NCI-H446 (cell line): ENCODE data around the gene RALGPS1.
"Not testable (repeated sequence)": the region's sequence is repeated elsewhere in the genome, so short reads cannot be mapped to it uniquely, and the experiment has no call there.

Source experiments
- DNase-seq, 2 experiments: peaks; one replicate each; lab custom pipeline; 2025; lab: John Stamatoyannopoulos, UW

RALGPS1 gene

GRCh38 chr9:126989847-126990842, 75.6 kb downstream of the RALGPS1 start:
- DNase-seq = no peak

- no peak for DNase-seq
These were observed 76.6 kb downstream of the RALGPS1 start for GRCh38 chr9:126991183-126991582.

GRCh38 chr9:126992427-126992826, 77.8 kb downstream of the RALGPS1 start:
- DNase-seq = no peak

- DNase-seq = no peak
These were observed 84.9 kb downstream of the RALGPS1 start for GRCh38 chr9:126999315-127000068.

GRCh38 chr9:127004946-127005769, 90.6 kb downstream of the RALGPS1 start:
- DNase-seq = peak in 1 of 2 experiments; percentile 37

- no peak for DNase-seq
These were observed 91.3 kb downstream of the RALGPS1 start for GRCh38 chr9:127005770-127006314.

- DNase-seq = no peak
These were observed 93.1 kb downstream of the RALGPS1 start for GRCh38 chr9:127007638-127008037.

- DNase-seq = no peak
These were observed 93.5 kb downstream of the RALGPS1 start for GRCh38 chr9:127008076-127008475.

GRCh38 chr9:127011772-127012171, 97.2 kb downstream of the RALGPS1 start:
- no peak for DNase-seq

- DNase-seq = no peak
These were observed 97.7 kb downstream of the RALGPS1 start for GRCh38 chr9:127012250-127012649.

GRCh38 chr9:127013597-127013996, 99.0 kb downstream of the RALGPS1 start:
- no peak for DNase-seq

- DNase-seq = no peak
These were observed 99.8 kb downstream of the RALGPS1 start for GRCh38 chr9:127014216-127014909.

- no peak for DNase-seq
These were observed 100.4 kb downstream of the RALGPS1 start for GRCh38 chr9:127014910-127015540.

GRCh38 chr9:127015921-127016512, 101.4 kb downstream of the RALGPS1 start:
- DNase-seq = no peak

GRCh38 chr9:127017979-127018378, 103.4 kb downstream of the RALGPS1 start:
- not testable (repeated sequence) for DNase-seq

- no peak for DNase-seq
These were observed 104.4 kb downstream of the RALGPS1 start for GRCh38 chr9:127018935-127019334.

- DNase-seq = no peak
These were observed 105.6 kb downstream of the RALGPS1 start for GRCh38 chr9:127020036-127020801.

GRCh38 chr9:127020802-127021078, 106.2 kb downstream of the RALGPS1 start:
- no peak for DNase-seq

GRCh38 chr9:127021664-127022363, 107.2 kb downstream of the RALGPS1 start:
- peak; percentile 45 to 90 for DNase-seq
